NCI-H2227 (cell line): ENCODE data around the gene CYB5D1.
"Not testable (repeated sequence)": the region's sequence is repeated elsewhere in the genome, so short reads cannot be mapped to it uniquely, and the experiment has no call there.

Source experiments
- DNase-seq: peaks from one replicate; lab custom pipeline; 2025; ENCODE audit not compliant: unreplicated experiment; lab: John Stamatoyannopoulos, UW

Gene CYB5D1, protein sequence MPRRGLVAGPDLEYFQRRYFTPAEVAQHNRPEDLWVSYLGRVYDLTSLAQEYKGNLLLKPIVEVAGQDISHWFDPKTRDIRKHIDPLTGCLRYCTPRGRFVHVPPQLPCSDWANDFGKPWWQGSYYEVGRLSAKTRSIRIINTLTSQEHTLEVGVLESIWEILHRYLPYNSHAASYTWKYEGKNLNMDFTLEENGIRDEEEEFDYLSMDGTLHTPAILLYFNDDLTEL

GRCh38 chr17:7857713-7858521 lies at the start of gene CYB5D1:
CYB5D1 (plus strand) TSS chr17:7858003; CDS start chr17:7858135, 132 bp downstream.
- DNase-seq, result peak; percentile 93

DNA sequence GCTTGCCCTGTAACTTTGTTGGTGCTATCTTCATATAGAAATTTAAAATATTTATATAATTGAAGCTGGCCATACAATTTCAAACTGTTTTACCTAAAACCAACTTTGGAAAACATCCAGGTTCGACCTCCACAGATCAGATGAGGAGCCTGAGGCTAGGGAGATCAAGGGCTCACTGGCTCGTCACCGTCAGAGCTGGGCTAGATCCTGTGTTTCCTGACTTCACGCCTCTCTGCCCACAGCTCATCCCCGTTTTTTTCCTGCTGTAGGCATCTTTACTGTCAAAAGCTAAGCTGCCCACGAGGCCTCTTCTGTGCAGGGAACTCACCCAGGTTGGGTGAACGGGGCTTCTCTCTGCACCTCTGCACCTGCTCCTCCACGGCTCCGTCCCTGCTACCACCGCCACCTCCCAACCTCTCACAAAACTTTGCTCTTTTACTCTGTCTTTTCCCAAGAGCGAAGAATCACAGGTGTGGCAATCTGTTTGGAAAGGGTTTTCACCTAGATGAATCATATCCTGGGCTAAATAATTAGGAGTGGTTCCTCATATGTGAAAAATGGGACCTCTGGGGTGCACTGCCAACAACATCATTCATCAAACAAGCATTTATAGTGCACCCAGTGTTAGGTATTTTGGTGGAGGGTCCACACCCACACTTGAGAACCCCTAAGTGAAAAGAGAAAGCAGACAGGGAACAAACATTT lies 48.6 kb upstream of the CYB5D1 start:
- DNase-seq, result no peak

DNA sequence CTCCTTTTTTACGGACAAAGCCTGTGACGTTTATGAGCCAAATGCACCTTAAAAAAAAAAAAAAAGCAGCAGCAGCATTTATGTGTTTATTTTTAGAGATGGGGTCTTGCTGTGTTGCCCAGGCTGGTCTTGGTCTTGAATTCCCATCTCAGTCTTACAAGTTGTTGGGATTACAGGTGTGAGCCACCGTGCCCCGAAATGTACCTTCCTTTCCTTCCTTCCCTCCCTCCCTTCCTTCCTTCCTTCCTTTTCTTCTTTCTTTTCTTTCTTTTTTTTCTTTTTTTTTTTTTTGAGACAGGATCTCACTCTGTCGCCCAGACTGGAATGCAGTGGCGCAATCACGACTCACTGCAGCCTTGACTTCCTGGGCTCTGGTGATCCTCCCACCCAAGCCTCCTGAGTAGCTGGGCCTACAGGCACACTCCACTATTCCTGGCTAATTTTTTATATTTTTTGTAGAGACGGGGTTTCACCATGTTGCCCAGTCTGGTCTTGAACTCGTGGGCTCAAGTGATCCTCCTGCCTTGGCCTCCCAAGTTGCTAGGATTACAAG lies 47.9 kb upstream of the CYB5D1 start:
- DNase-seq, result not testable (repeated sequence)

- no peak for DNase-seq
Measured at GRCh38 chr17:7811251-7811650, 46.6 kb upstream of the CYB5D1 start.

DNA sequence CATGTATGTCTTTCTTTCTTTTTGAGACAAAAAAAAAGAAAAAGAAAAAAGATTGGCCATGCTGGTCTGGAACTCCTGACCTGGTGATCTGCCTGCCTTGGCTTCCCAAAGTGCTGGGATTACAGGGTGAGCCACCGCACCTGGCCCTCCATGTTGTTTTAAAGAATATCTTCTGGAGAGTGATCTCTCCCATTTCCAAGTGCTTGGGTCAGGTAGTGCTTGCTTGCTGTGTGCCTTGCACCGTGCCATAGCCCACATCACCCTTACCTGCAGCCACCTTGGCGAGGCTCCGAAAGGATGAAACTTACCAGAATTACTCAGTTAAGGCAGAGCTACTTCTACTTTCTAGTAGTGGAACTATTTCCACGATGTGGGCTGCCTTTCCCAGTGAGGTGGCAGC lies 42.8 kb upstream of the CYB5D1 start:
- DNase-seq, result no peak

DNA sequence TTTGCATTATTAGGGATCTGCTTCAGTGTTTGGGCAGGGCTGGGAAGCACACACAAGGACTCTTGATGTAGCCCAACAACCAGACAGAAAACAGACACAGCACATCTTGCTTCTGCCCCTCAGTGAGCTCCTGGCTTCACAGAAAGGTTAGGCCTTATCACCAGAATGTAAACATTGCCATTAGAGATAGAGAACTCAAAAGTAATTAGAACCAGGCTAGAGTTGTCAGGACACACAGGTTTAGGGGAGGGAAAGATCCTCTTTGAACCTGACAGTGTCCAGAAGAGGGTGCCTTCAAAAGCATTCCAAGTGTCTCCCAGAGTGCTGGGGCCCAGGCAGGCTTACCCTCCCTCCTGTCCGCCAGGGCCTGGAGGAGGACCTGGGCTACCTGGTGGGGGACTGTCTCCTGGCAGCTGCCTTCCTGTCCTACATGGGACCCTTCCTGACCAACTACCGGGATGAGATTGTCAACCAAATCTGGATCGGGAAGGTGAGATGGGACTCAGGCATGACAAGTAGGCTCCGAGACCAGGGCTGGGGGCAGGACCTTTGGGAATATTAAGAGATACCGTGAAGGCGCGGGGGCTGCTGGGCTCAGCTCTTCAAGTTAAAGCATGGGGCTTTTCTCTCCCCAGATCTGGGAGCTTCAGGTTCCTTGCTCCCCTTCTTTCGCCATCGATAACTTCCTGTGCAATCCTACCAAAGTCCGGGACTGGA lies 40.7 kb upstream of the CYB5D1 start:
- no peak for DNase-seq

- DNase-seq, result no peak
Measured at GRCh38 chr17:7817643-7817964, 40.2 kb upstream of the CYB5D1 start.

DNA sequence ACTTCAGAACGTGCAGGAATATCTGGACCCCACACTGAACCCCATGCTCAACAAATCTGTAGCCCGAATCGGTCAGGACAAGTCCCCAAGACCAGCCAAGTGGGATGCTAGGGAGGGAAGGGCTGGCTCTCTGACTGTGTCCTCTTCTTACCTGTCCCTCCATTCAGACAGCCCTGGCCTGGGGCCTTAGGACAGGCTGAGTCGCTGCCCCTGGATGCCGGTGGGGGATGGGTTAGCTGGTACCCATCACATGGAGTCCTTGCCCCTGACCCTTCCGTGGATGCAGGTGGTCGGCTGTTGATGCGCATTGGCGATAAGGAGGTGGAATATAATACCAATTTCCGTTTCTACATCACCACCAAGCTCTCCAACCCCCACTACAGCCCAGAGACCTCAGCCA lies 39.8 kb upstream of the CYB5D1 start:
- no peak for DNase-seq

DNA sequence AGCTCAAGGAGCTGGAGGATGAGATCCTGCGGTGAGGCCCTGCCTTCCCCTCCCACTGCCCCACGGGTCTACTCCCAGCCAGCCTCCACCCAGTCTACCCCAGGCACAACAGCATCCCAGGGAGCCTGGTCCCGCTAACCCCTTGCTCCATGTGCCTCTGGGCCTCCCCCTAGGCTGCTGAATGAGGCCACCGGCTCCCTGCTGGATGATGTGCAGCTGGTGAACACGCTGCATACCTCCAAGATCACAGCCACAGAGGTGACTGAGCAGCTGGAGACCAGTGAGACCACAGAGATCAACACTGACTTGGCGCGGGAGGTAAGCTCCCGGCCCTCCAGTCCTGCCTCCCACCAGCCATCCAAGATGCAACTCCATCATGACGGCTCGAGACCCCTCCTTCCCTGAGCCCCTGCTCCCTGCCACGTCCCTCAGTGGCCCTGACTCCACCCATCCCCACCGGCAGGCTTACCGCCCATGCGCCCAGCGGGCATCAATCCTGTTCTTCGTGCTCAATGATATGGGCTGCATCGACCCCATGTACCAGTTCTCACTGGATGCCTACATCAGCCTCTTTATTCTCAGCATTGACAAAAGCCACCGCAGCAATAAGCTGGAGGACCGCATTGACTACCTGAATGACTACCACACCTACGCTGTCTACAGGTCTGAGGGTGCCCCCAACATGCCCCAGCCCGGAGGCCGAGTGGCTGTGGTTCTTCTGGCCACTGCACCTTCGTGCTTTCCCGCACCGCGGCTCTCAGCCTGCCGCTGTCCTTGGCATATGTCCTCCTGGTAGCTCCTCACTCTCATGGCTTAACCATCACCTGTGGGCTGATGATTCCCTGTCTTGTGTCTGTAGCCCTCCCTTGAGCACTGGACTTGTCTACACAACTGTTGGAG lies 38.8 kb upstream of the CYB5D1 start:
- no peak for DNase-seq

DNA sequence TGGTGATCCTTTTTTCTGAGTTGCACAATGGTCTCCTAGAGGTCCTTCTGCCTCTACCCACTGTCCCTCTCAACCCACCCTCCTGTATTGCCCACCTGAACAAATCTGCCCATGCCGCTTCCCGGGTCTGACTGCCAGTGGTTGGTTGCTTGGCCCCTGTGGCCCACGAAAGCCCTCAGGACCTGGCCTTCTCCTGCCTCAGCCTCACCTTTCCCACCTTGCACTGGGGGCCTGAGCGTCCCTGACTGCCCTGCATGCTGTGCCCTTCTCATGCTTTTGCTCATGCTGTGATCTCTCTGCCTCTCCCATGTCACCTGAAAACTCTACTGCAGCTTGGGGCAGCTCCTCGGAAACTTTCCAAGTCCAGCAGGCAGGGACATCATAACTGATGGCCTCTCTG lies 37.6 kb upstream of the CYB5D1 start:
- DNase-seq, result no peak

DNA sequence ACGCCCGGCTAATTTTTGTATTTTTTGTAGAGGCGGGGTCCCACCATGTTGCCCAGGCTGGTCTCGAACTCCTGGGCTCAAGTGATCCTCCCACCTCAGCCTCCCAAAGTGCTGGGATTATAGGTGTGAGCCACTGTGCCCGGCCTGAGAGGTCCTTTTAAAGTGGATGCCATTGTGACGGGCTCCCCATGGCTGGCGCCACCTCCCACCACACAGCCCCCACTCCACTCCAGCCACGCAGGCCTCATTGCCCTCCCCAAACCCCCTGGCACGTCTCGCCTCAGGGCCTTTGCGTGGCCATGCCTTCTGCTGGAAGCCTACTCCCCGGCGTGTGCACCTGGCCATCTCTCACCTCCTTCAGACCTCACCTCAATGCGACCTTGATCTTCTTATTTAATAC lies 35.7 kb upstream of the CYB5D1 start:
- no peak for DNase-seq

- no peak for DNase-seq
Measured at GRCh38 chr17:7823581-7824001, 34.2 kb upstream of the CYB5D1 start.

DNA sequence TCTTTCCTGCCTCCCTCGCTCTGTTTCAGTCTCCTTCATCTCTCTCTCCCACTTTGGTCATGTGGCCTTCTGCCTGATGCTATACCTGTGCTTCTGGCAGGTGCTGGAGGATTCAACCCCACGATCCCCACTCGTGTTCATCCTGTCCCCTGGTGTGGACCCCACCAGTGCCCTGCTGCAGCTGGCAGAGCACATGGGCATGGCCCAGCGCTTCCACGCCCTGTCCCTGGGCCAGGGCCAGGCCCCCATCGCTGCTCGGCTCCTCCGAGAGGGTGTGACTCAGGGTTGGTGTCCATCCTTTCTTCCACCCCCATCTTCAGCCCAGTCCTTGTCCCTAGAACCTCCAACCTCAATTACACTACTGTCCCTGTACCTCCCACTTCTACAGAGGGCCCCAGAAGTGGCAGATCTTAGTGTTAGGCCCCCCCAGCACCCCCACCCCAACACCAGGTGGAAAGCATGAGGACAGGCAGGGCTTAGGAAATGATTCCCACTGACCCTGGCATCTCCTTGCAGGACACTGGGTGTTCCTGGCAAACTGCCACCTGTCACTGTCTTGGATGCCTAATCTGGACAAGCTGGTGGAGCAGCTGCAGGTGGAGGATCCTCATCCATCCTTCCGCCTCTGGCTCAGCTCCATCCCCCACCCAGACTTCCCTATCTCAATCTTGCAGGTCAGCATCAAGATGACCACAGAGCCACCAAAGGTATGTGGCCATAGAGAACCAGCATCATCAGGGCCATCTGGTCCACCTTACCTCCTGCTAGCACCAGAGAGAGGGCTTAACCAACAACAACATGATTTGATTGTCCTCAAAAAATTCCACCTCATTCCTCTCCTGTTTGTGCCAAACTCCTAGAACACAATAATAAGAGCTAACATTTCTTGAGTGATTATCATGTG lies 33.5 kb upstream of the CYB5D1 start:
- DNase-seq, result no peak

DNA sequence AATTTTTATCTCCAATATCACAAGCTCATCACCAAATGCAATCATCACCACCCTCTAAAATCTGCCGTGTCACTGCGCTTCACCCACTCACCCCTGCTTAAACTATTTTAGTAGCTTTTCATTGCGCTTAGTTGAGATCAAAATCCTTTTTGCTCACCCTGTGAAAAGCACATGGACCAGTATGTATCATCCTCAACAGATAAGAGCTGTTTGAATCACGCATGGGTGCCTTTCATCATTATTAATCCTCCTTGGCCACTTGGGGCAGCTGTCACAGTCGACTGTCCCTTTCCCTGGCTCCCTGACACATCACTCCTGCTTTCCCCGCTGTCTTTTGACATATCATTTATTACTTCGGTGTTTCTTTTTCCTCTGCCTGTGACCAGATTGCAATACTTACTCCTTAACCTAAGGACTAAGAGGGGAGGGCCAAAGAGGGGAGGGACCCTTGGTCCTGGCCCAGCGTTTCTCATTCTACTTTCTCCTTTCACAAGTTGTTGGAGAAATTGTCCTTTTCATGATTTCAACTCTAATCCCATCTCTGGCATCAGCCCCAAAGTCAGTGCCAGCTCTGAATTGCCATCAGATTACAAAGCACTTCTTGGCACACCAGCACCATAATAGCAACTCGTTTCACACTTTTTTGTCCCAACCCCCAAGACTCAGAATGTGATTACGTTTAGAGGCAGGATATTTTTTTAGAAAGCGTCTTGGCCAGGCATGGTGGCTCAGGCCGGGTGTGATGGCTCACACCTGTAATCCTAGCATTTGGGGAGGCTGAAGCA lies 32.4 kb upstream of the CYB5D1 start:
- DNase-seq, result no peak

DNA sequence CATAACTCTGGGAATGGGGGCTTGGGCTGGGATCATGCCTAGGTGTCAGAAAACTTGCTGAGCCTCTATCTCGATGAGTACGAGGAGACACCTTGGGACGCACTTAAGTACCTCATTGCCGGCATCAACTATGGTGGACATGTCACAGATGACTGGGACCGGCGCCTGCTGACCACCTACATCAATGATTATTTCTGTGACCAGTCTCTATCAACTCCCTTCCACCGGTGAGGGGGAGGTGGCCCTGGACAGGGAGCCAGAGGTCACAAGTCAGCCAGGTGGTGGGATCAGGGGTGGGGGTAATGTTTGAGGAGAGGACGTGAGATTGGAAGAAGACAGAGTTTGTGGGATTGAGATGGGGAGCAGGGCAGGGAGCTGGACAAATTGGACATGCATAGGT lies 27.2 kb upstream of the CYB5D1 start:
- DNase-seq, result no peak

DNA sequence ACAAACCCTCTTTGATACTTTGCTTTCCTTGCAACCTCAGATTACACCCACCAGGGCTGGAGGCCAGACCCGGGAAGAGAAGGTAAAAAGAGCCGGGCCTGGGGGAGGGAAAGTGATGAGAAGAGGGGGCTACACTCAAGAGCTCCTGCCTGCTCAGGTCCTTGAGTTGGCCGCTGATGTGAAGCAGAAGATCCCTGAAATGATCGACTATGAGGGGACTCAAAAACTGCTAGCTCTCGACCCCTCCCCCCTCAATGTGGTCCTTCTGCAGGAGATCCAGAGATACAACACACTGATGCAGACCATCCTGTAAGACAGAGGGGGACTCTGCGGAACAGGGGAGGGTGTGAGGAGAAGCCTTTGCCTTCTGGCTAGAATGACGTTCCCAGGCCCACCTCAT lies 26.6 kb upstream of the CYB5D1 start:
- no peak for DNase-seq

DNA sequence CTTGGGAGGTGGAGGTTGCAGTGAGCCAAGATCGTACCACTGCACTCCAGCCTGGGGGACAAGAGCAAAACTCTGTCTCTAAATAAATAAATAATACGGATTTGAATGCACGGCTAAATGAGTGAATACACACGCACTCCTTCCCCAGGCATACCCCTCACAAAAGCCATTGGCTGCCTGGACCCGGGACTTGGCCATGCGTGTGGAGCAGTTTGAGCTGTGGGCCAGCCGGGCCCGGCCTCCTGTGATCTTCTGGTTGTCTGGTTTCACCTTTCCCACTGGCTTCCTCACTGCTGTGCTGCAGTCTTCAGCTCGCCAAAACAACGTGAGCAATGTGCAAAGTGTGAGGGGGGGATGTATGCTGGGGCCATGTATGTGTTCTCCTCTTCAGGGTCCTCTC lies 25.4 kb upstream of the CYB5D1 start:
- DNase-seq, result no peak

DNA sequence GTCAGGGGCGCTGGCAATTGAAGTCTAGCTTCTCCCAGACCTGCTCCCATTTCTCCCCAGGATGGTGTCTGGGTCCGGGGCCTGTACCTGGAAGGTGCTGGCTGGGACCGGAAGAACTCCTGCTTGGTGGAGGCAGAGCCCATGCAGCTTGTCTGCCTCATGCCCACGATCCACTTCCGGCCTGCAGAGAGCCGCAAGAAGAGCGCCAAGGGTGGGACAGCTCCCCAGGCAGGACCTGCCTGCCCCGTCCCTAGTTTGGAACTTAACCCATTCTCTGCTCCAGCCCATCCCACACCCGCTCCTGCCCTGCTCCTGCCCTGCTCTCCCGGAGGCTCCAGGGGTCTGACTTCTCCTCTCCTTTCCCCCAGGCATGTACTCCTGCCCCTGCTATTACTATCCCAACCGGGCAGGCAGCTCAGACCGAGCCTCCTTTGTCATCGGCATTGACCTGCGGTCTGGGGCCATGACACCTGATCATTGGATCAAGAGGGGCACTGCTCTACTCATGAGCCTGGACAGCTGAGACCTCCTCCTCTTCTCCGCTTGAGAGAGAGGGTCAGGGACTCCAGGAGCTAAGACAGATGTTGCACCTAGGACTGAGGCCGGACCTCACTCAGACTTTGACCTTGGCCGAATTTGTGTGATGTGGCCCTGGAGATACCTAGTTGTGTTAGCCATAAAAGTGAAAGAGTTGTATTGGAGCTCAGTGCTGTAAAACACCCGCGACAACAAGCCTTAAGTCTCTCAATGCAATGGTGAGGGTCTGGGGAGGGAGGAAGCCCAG lies 24.6 kb upstream of the CYB5D1 start:
- DNase-seq, result no peak
